GM19395 (cell line): Measurements from ENCODE around the gene OSBPL8.

ENCODE experiments used
- ATAC-seq: cut with Tn5 transposase; IDR thresholded peaks from one replicate; pipeline ENCODE4 v1.9.1; 2021; ENCODE audit warnings: mild to moderate bottlenecking, moderate library complexity; ENCODE audit not compliant: unreplicated experiment

Gene OSBPL8

GRCh38 chr12:76316468-76316867 is 243.1 kb downstream of the OSBPL8 start:
- no peak for ATAC-seq

GRCh38 chr12:76313299-76313698 is 246.3 kb downstream of the OSBPL8 start:
- no peak for ATAC-seq

GRCh38 chr12:76312315-76312714 is 247.3 kb downstream of the OSBPL8 start:
- no peak for ATAC-seq

GRCh38 chr12:76311796-76312195 is 247.8 kb downstream of the OSBPL8 start:
- ATAC-seq, result no peak

- ATAC-seq, result no peak
These were observed 249.5 kb downstream of the OSBPL8 start for GRCh38 chr12:76310110-76310509.

GRCh38 chr12:76308866-76309265 is 250.7 kb downstream of the OSBPL8 start:
- ATAC-seq, result no peak

- no peak for ATAC-seq
These were observed 252.5 kb downstream of the OSBPL8 start for GRCh38 chr12:76307083-76307482.

GRCh38 chr12:76303989-76304460 is 255.5 kb downstream of the OSBPL8 start:
- no peak for ATAC-seq

GRCh38 chr12:76303365-76303764 is 256.2 kb downstream of the OSBPL8 start:
- no peak for ATAC-seq
